HepG2 (cell line): ENCODE results near the gene NFATC2. TPM values are rescaled to one million over a fixed set of nuclear protein-coding genes. Genes with fewer than 3 reads are reported as not detected.
A peak's percentile ranks its signal among the peaks of the same experiment; 100 is the strongest.

Experiments used
- CENPT ChIP-seq: sonication (generic); formaldehyde crosslinking; IDR thresholded peaks from 2 replicates; pipeline ENCODE4 v1.8.0; 2022; ENCODE audit warnings: low read depth, mild to moderate bottlenecking, moderate library complexity, missing genetic modification reagents
- DNMT3B ChIP-seq: conservative IDR thresholded peaks from 2 replicates; pipeline ENCODE4 v1.6.1; 2016; ENCODE audit warnings: missing biosample characterization, control low read depth
- ERF ChIP-seq: IDR thresholded peaks from 2 replicates; pipeline ENCODE4 v1.6.1; 2018; ENCODE audit warnings: missing biosample characterization, missing genetic modification reagents
- HCFC1 ChIP-seq: fragments of 150-350 bp; IDR thresholded peaks from 2 replicates; pipeline ENCODE4 v1.6.1; 2014; ENCODE audit warnings: low read depth, low read length
- HDAC1 ChIP-seq: sonication (generic); formaldehyde crosslinking; IDR thresholded peaks from 2 replicates; pipeline ENCODE4 v1.5.1; 2020; ENCODE audit warnings: mild to moderate bottlenecking, missing genetic modification reagents
- KDM4B ChIP-seq: sonication (generic); formaldehyde crosslinking; IDR thresholded peaks from 2 replicates; pipeline ENCODE4 v1.4.0; 2020; ENCODE audit warnings: missing genetic modification reagents
- MYNN ChIP-seq: sonication (generic); formaldehyde crosslinking; IDR thresholded peaks from 2 replicates; pipeline ENCODE4 v1.4.0; 2020; ENCODE audit warnings: mild to moderate bottlenecking, low read depth, missing genetic modification reagents
- RXRB ChIP-seq: IDR thresholded peaks from 2 replicates; pipeline ENCODE4 v1.6.1; 2016; ENCODE audit warnings: borderline replicate concordance, missing genetic modification reagents, missing compliant biosample characterization
- SRY ChIP-seq: sonication (generic); formaldehyde crosslinking; IDR thresholded peaks from 2 replicates; pipeline ENCODE4 v1.8.0; 2022; ENCODE audit warnings: mild to moderate bottlenecking, missing genetic modification reagents
- XBP1 ChIP-seq: sonication (generic); formaldehyde crosslinking; IDR thresholded peaks from 2 replicates; pipeline ENCODE4 v1.5.0; 2020; ENCODE audit warnings: missing genetic modification reagents
- ZBTB38 ChIP-seq: sonication (generic); formaldehyde crosslinking; IDR thresholded peaks from 2 replicates; pipeline ENCODE4 v1.5.1; 2020; ENCODE audit warnings: mild to moderate bottlenecking, missing genetic modification reagents
- ZC3H13 ChIP-seq: sonication (generic); formaldehyde crosslinking; IDR thresholded peaks from 2 replicates; pipeline ENCODE4 v1.8.1; 2023; ENCODE audit warnings: mild to moderate bottlenecking, missing genetic modification reagents, moderate library complexity
- ZFP36L1 ChIP-seq: sonication (generic); formaldehyde crosslinking; IDR thresholded peaks from 2 replicates; pipeline ENCODE4 v1.8.0; 2022; ENCODE audit warnings: mild to moderate bottlenecking, missing genetic modification reagents, moderate library complexity
- ZFP62 ChIP-seq: sonication (generic); formaldehyde crosslinking; IDR thresholded peaks from 2 replicates; pipeline ENCODE4 v1.4.0; 2020; ENCODE audit warnings: missing genetic modification reagents
- ZNF331 ChIP-seq: sonication (generic); formaldehyde crosslinking; IDR thresholded peaks from 2 replicates; pipeline ENCODE4 v1.4.0; 2020; ENCODE audit warnings: missing genetic modification reagents
- ZNF354B ChIP-seq: sonication (generic); formaldehyde crosslinking; IDR thresholded peaks from 2 replicates; pipeline ENCODE4 v1.8.0; 2022; ENCODE audit warnings: mild to moderate bottlenecking, missing genetic modification reagents
- ZNF382 ChIP-seq: sonication (generic); formaldehyde crosslinking; IDR thresholded peaks from 2 replicates; pipeline ENCODE4 v1.5.0; 2020; ENCODE audit warnings: missing genetic modification reagents, mild to moderate bottlenecking, borderline replicate concordance
- ZNF468 ChIP-seq: sonication (generic); formaldehyde crosslinking; IDR thresholded peaks from 2 replicates; pipeline ENCODE4 v1.8.0; 2022; ENCODE audit warnings: mild to moderate bottlenecking, moderate library complexity, missing genetic modification reagents
- ZNF577 ChIP-seq: sonication (generic); formaldehyde crosslinking; IDR thresholded peaks from 2 replicates; pipeline ENCODE4 v1.4.0; 2020; ENCODE audit warnings: mild to moderate bottlenecking, low read depth, missing genetic modification reagents, borderline replicate concordance
- ZNF749 ChIP-seq: sonication (generic); formaldehyde crosslinking; IDR thresholded peaks from 2 replicates; pipeline ENCODE4 v1.8.0; 2022; ENCODE audit warnings: mild to moderate bottlenecking, missing genetic modification reagents, moderate library complexity, borderline replicate concordance
- ZNF772 ChIP-seq: sonication (generic); formaldehyde crosslinking; IDR thresholded peaks from 2 replicates; pipeline ENCODE4 v1.5.0; 2020; ENCODE audit warnings: mild to moderate bottlenecking, missing genetic modification reagents
- polyA plus RNA-seq, 8 experiments: library from polyadenylated mRNA; depleted of rRNA in 3 of 8; stranded (reverse) in 7 of 8; unstranded in 1 of 8; fragments of >200 nt; fragmentation: Illumina TruSeq in 4 of 8; extraction: Trizol in 4 of 8; gene quantifications; 2 replicates each; pipeline versions ENCODE4 v1.2.1 to v1.2.3, GENCODE V29; 2011 to 2016; ENCODE audit warnings: low read depth in 4 of 8, missing spikeins in 1 of 8, mixed read lengths in 1 of 8; ENCODE audit not compliant: insufficient read depth in 1 of 8
- total RNA-seq, 5 experiments: library from RNA; depleted of rRNA; stranded (reverse); fragments of >200 nt; fragmentation: Illumina TruSeq; extraction: Trizol; gene quantifications; 2 replicates each; pipeline ENCODE4 v1.2.3, GENCODE V29; 2016; ENCODE audit warnings: low read depth in 1 of 5
- TF ChIP-seq, protein P1 (sequence below), 2 experiments: sonication (generic) in 1 of 2; formaldehyde crosslinking in 1 of 2; IDR thresholded peaks; 2 replicates each; pipeline versions ENCODE4 v1.4.0 to v1.6.1; 2016 to 2020; ENCODE audit warnings: borderline replicate concordance in 1 of 2, low read depth in 1 of 2, mild to moderate bottlenecking in 1 of 2, missing genetic modification reagents in 1 of 2
- TF ChIP-seq, protein P2 (sequence below): IDR thresholded peaks from 2 replicates; pipeline ENCODE4 v1.6.1; 2018; ENCODE audit warnings: missing genetic modification reagents
- TF ChIP-seq, protein P3 (sequence below): sonication (generic); formaldehyde crosslinking; IDR thresholded peaks from 2 replicates; pipeline ENCODE4 v1.4.0; 2020; ENCODE audit warnings: missing genetic modification reagents
- TF ChIP-seq, protein P4 (sequence below): IDR thresholded peaks from 2 replicates; pipeline ENCODE4 v1.6.1; 2016; ENCODE audit warnings: mild to moderate bottlenecking, missing biosample characterization, missing genetic modification reagents

Gene NFATC2
- total and polyA plus RNA-seq, 2 of the 13 experiments (the other 11 are each of a cell fraction or from before 2014, with no cell fraction given): 1.9 to 3.3 TPM

DNA sequence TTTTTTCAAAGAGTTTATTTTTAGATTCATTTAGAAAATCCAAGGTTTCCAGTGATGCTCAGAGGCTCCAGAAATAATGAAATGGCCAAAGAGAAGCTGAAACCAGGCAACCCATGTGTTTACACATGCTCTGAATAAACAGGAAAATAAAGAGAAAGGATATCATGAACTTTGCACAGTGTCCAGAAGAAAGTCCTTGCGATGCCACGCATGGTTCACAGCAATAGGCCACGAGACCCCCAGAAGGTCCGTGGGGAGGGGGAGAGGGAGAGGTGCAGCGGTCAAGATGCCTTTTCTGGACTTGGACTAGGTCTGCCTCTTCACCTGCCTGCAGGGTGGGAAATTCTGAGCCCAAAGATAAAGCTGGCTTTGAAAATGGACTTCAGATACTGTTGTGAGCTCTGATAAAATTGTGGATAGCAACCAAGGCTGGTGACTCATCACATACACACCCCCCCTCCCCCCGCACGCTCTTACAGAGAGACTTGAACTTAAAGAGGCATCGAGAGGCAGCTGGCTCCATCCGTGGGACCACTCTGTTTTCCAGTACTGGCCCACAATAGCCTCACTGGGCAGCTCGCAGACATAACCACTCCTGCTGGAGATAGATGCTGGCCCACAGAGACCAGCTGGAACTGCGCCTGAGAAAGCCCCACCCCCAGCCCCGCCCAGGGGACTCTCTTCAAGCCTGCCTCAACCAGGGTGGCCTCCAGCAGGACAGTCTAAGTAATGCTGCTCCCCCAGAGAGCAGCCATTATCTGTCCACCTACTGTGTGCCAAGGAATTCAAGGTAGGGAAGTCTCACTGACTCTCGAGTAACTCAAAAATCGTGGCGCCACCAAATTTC lies 21.2 kb upstream of the NFATC2 start (continued):
- TF ChIP-seq, protein P1, sequence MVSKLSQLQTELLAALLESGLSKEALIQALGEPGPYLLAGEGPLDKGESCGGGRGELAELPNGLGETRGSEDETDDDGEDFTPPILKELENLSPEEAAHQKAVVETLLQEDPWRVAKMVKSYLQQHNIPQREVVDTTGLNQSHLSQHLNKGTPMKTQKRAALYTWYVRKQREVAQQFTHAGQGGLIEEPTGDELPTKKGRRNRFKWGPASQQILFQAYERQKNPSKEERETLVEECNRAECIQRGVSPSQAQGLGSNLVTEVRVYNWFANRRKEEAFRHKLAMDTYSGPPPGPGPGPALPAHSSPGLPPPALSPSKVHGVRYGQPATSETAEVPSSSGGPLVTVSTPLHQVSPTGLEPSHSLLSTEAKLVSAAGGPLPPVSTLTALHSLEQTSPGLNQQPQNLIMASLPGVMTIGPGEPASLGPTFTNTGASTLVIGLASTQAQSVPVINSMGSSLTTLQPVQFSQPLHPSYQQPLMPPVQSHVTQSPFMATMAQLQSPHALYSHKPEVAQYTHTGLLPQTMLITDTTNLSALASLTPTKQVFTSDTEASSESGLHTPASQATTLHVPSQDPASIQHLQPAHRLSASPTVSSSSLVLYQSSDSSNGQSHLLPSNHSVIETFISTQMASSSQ (IDR thresholded peaks at IDR 0.05; ENCODE audit: low read depth): no peak
- TF ChIP-seq, protein P1 (CRISPR knock-in tag; IDR thresholded peaks at IDR 0.05; ENCODE audit: borderline replicate concordance): no peak
- TF ChIP-seq ZNF577 (no peak), ZNF468 (no peak), ZFP36L1 (CRISPR knock-in tag) (no peak), ZNF772 (no peak), MYNN (CRISPR knock-in tag) (no peak), CENPT (CRISPR knock-in tag) (no peak), ZC3H13 (no peak), RXRB (peak; percentile 58; the same call in 1 of the 2 replicates), HDAC1 (peak; percentile 42; the same call in 1 of the 2 replicates), ZNF354B (CRISPR knock-in tag) (no peak), SRY (CRISPR knock-in tag) (0 out of 2 replicates have a peak, but pooled peaks have one; percentile 21), DNMT3B (CRISPR knock-in tag) (no peak; the same call in 1 of the 2 replicates), ZFP62 (no peak), XBP1 (CRISPR knock-in tag) (no peak), HCFC1 (no peak), KDM4B (no peak), ZNF749 (no peak; the same call in 1 of the 2 replicates), ZNF382 (no peak), ERF (CRISPR knock-in tag) (no peak), ZBTB38 (no peak; the same call in 1 of the 2 replicates), ZNF331 (no peak)
- TF ChIP-seq, protein P2, sequence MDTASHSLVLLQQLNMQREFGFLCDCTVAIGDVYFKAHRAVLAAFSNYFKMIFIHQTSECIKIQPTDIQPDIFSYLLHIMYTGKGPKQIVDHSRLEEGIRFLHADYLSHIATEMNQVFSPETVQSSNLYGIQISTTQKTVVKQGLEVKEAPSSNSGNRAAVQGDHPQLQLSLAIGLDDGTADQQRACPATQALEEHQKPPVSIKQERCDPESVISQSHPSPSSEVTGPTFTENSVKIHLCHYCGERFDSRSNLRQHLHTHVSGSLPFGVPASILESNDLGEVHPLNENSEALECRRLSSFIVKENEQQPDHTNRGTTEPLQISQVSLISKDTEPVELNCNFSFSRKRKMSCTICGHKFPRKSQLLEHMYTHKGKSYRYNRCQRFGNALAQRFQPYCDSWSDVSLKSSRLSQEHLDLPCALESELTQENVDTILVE: no peak; the same call in 1 of the 2 replicates
- TF ChIP-seq, protein P3, sequence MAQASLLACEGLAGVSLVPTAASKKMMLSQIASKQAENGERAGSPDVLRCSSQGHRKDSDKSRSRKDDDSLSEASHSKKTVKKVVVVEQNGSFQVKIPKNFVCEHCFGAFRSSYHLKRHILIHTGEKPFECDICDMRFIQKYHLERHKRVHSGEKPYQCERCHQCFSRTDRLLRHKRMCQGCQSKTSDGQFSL: no peak
- TF ChIP-seq, protein P4, sequence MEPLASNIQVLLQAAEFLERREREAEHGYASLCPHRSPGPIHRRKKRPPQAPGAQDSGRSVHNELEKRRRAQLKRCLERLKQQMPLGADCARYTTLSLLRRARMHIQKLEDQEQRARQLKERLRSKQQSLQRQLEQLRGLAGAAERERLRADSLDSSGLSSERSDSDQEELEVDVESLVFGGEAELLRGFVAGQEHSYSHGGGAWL (CRISPR knock-in tag): no peak
